ENCODE measurements around the gene CASP10. TPM values are rescaled to one million over a fixed set of nuclear protein-coding genes. Genes with fewer than 3 reads are reported as not detected.

Gene CASP10
- total and polyA plus RNA-seq, 3 donors from 2014 or later, result 2.4 to 10.4 (median 5.2) TPM

DNA sequence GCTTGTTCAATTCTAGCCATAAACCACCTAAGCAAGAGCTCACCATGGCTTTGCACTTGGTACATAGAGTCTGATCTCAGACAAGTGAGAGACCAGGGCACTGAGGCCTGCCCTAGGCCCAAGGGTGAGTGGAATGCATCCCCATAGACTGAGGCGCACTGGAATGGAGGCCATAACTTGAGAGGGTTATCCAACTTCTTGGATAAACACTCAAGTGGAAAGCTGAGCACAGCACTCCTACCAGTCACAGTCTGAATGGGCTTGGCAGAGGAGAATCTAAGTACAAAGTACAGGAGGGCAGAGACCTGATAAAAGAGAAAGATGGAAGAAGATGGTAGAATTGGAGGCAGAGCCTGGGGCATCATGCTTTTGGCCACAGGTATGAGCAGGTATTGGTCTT lies 30.4 kb upstream of the CASP10 start:
- no peak for DNase-seq
- H3K9me3 ChIP-seq, result no peaks in the 10 kb centered on the region
- H3K27ac ChIP-seq, result no peak overlapping the region
- intact Hi-C loops (cut with DNase I; ENCODE audit: low total_unique reads), result loop anchor here (10.0 kb wide), 1 partner anchor 248 kb away; no protein-coding TSS in a partner anchor
- peaks cover 13% of the 10 kb centered on the region for H3K4me1 ChIP-seq
- no peaks in the 10 kb centered on the region for H3K36me3 ChIP-seq (ENCODE audit: low read depth, missing control alignments)
- H3K4me3 ChIP-seq, result no peak overlapping the region
- TF ChIP-seq, protein P1, sequence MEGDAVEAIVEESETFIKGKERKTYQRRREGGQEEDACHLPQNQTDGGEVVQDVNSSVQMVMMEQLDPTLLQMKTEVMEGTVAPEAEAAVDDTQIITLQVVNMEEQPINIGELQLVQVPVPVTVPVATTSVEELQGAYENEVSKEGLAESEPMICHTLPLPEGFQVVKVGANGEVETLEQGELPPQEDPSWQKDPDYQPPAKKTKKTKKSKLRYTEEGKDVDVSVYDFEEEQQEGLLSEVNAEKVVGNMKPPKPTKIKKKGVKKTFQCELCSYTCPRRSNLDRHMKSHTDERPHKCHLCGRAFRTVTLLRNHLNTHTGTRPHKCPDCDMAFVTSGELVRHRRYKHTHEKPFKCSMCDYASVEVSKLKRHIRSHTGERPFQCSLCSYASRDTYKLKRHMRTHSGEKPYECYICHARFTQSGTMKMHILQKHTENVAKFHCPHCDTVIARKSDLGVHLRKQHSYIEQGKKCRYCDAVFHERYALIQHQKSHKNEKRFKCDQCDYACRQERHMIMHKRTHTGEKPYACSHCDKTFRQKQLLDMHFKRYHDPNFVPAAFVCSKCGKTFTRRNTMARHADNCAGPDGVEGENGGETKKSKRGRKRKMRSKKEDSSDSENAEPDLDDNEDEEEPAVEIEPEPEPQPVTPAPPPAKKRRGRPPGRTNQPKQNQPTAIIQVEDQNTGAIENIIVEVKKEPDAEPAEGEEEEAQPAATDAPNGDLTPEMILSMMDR (IDR thresholded peaks at IDR 0.05), result no peak
- no peak for TF ChIP-seq POLR2A (IDR thresholded peaks at IDR 0.05)
- 100% methylated on average over 1 of the region's 1 CpG for WGBS, 2 donors
- no peaks in the 10 kb centered on the region for H3K27me3 ChIP-seq

DNA sequence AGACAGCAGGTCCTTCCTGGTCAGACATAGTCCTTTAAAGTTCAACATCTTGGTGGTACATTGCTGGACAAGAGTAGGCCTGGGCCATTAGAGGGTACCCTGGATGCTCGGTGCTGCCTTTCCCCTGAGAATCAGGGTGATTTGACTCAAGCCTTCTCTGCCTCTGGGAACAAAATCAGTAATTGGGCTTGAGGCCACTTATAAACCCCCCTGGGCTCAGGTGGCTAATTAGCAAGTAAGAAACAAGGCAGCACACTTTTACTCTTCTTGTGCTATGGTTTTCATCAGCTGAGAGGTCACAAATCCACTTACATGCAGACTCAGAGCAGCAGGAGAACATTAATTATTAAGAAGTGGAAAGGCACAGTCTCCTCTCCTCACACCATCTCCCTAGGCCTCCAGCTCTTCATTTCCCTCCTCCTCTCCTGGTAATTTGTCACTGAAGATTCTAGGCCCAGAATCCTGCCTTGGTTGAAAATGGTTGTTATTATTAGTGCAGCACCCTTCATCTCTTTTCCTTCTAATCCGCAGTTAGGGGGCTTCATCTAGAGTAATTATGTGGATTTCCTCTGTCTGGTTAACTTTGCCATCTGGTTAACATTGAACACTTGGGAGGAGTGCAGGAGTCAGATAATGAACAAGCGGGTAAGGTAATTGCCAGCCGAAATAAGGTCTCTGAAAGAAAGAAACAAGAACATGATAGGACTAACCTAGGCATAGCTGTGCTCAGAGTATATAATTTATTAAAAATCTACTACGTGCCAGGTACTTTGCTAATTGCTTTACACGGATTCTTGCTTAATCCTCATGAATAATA lies 29.7 kb upstream of the CASP10 start:
- H3K27me3 ChIP-seq, result no peaks in the 10 kb centered on the region
- no peak for DNase-seq
- no peak overlapping the region for H3K27ac ChIP-seq
- 89 to 94% methylated on average over 6 of the region's 6 CpGs for WGBS, 2 donors
- H3K4me3 ChIP-seq, result no peak overlapping the region
- intact Hi-C loops (cut with DNase I; ENCODE audit: low total_unique reads), result loop anchor here (10.0 kb wide), 1 partner anchor 248 kb away; no protein-coding TSS in a partner anchor
- no peaks in the 10 kb centered on the region for H3K36me3 ChIP-seq (ENCODE audit: low read depth, missing control alignments)
- no peaks in the 10 kb centered on the region for H3K9me3 ChIP-seq
- peaks cover 19% of the 10 kb centered on the region for H3K4me1 ChIP-seq
- TF ChIP-seq, protein P1 (IDR thresholded peaks at IDR 0.05), result no peak
- no peak for TF ChIP-seq POLR2A (IDR thresholded peaks at IDR 0.05)

DNA sequence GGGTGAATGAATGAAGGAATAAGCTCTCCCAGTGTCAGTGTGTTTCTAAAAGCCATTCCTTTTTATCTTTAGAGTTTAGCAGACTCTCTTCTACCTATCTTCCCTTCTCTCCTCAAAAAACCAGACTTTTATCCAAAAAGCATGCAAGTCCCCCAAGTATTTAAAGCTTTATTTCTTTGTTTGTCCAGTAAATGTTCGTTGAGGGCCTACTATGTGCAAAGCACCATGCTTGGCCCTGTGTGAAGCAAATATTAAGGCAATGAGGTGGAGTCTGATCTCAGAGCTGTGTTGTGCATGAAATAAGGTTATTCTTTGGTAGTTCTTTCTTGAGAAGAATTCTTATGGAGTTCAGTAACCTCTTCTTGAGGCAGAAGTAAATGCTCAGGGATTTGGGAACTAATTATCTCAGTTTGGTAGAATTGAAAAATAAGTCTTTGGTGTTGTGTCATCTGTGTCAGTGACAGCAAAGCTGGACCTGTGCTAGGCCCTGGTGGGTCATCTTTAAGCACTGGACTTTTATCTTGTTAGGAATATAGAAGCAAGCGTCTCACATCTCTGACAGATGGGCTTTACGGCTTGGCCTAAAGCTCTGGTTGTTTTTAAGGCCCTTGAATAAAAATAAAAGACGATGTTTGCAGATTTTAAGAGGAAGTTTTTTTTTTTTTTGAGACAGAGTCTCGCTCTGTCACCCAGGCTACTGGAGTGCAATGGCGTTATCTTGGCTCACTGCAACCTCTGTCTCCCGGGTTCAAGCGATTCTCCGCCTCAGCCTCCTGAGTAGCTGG lies 28.1 kb upstream of the CASP10 start:
- Histone ChIP-seq H3K4me3 (no peak overlapping the region), H3K36me3 (ENCODE audit: low read depth, missing control alignments) (no peaks in the 10 kb centered on the region), H3K27ac (no peak overlapping the region), H3K27me3 (no peaks in the 10 kb centered on the region), H3K9me3 (no peaks in the 10 kb centered on the region), H3K4me1 (peaks cover 25% of the 10 kb centered on the region)
- intact Hi-C loops (cut with DNase I; ENCODE audit: low total_unique reads), result loop anchor here (5.0 to 10.0 kb wide), 2 partner anchors 38 to 250 kb away; partner anchors contain the start of gene CFLAR
- 90 to 94% methylated on average over 9 of the region's 9 CpGs for WGBS, 2 donors
- TF ChIP-seq, protein P1 (IDR thresholded peaks at IDR 0.05), result no peak
- no peak for TF ChIP-seq POLR2A (IDR thresholded peaks at IDR 0.05)
- no peak for DNase-seq

DNA sequence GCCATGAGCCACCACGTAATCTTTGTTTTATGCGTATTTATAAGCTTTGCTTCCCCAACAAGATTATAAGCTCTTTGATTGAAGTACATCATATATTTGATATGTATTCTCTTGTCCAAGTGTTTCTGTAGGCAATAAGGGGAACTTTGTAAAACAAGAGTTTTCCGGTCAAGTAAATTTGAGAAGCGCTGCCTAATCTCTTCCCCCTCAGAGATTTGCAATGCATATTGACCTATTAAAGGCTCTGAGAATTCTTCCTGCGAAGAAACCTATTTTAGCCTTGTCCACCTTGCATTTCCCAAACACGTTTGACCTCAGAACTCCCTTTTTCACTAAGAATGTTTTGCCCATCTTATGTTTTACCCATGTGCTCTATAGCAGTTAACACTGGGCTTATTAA lies 26.9 kb upstream of the CASP10 start:
- H3K4me3 ChIP-seq, result no peak overlapping the region
- WGBS, 2 donors, result 82% methylated on average over 6 of the region's 6 CpGs
- TF ChIP-seq, protein P1 (IDR thresholded peaks at IDR 0.05), result no peak
- no peak for TF ChIP-seq POLR2A (IDR thresholded peaks at IDR 0.05)
- no peaks in the 10 kb centered on the region for H3K36me3 ChIP-seq (ENCODE audit: low read depth, missing control alignments)
- H3K4me1 ChIP-seq, result peaks cover 23% of the 10 kb centered on the region
- intact Hi-C loops (cut with DNase I; ENCODE audit: low total_unique reads), result loop anchor here (5.0 to 10.0 kb wide), 2 partner anchors 39 to 251 kb away; partner anchors contain the start of gene CFLAR
- DNase-seq, result no peak
- no peak overlapping the region for H3K27ac ChIP-seq
- no peaks in the 10 kb centered on the region for H3K27me3 ChIP-seq
- no peaks in the 10 kb centered on the region for H3K9me3 ChIP-seq
